Measurements from ENCODE around the gene CACNB2. TPM values are rescaled to one million over a fixed set of nuclear protein-coding genes. Genes with fewer than 3 reads are reported as not detected.
"Not testable (repeated sequence)": the region's sequence is repeated elsewhere in the genome, so short reads cannot be mapped to it uniquely, and the experiment has no call there.

The CACNB2 gene
- total and polyA plus RNA-seq, 9 donors: 1.1 to 2.0 (median 1.4) TPM

GRCh38 chr10:18144396-18144795 lies 4.2 kb downstream of the CACNB2 start:
- no peak overlapping the region for H3K4me3 ChIP-seq (ENCODE audit: low read length)
- peaks cover 12% of the 10 kb centered on the region for H3K4me1 ChIP-seq (ENCODE audit: control insufficient read depth, insufficient read depth, low read length)
- peaks cover 23% of the 10 kb centered on the region for H3K27me3 ChIP-seq (ENCODE audit: control insufficient read depth, insufficient read depth, low read length)
- H3K9me3 ChIP-seq (replicated peaks; ENCODE audit: control insufficient read depth, low read depth, low read length): no peaks in the 10 kb centered on the region
- H3K36me3 ChIP-seq (ENCODE audit: control insufficient read depth, insufficient read depth, low read length): no peaks in the 10 kb centered on the region
- H3K27ac ChIP-seq (ENCODE audit: low read length): no peak overlapping the region
- WGBS (ENCODE audit: insufficient coverage): 50% methylated on average over 1 of the region's 1 CpG
- DNase-seq: no peak

GRCh38 chr10:18144928-18145327 lies 4.7 kb downstream of the CACNB2 start:
- DNase-seq: peak; percentile 32
- no peak overlapping the region for H3K27ac ChIP-seq (ENCODE audit: low read length)
- WGBS (ENCODE audit: insufficient coverage): 34% methylated on average over 4 of the region's 6 CpGs

GRCh38 chr10:18145652-18146051 lies 5.4 kb downstream of the CACNB2 start:
- no peaks in the 10 kb centered on the region for H3K9me3 ChIP-seq (replicated peaks; ENCODE audit: control insufficient read depth, low read depth, low read length)
- H3K4me3 ChIP-seq (ENCODE audit: low read length): no peak overlapping the region
- H3K27ac ChIP-seq (ENCODE audit: low read length): no peak overlapping the region
- H3K4me1 ChIP-seq (ENCODE audit: control insufficient read depth, insufficient read depth, low read length): peaks cover 7% of the 10 kb centered on the region
- peaks cover 14% of the 10 kb centered on the region for H3K27me3 ChIP-seq (ENCODE audit: control insufficient read depth, insufficient read depth, low read length)
- DNase-seq: no peak
- whole genome bisulfite sequencing (ENCODE audit: insufficient coverage): no CpG with 5 or more reads among the region's 2 CpGs
- H3K36me3 ChIP-seq (ENCODE audit: control insufficient read depth, insufficient read depth, low read length): no peaks in the 10 kb centered on the region

More at GRCh38 chr10:18144928-18145327, 4.7 kb downstream of the CACNB2 start:
- no peaks in the 10 kb centered on the region for H3K36me3 ChIP-seq (ENCODE audit: control insufficient read depth, insufficient read depth, low read length)
- peaks cover 8% of the 10 kb centered on the region for H3K4me1 ChIP-seq (ENCODE audit: control insufficient read depth, insufficient read depth, low read length)
- H3K9me3 ChIP-seq (replicated peaks; ENCODE audit: control insufficient read depth, low read depth, low read length): no peaks in the 10 kb centered on the region
- peaks cover 18% of the 10 kb centered on the region for H3K27me3 ChIP-seq (ENCODE audit: control insufficient read depth, insufficient read depth, low read length)
- H3K4me3 ChIP-seq (ENCODE audit: low read length): no peak overlapping the region

GRCh38 chr10:18149196-18149800 lies 9.1 kb downstream of the CACNB2 start:
- WGBS (ENCODE audit: insufficient coverage): no CpG with 5 or more reads among the region's 6 CpGs
- no peaks in the 10 kb centered on the region for H3K9me3 ChIP-seq (replicated peaks; ENCODE audit: control insufficient read depth, low read depth, low read length)
- H3K4me3 ChIP-seq (ENCODE audit: low read length): no peak overlapping the region
- no peak overlapping the region for H3K27ac ChIP-seq (ENCODE audit: low read length)
- no peaks in the 10 kb centered on the region for H3K36me3 ChIP-seq (ENCODE audit: control insufficient read depth, insufficient read depth, low read length)
- H3K27me3 ChIP-seq (ENCODE audit: control insufficient read depth, insufficient read depth, low read length): no peaks in the 10 kb centered on the region
- no peak for DNase-seq
- no peaks in the 10 kb centered on the region for H3K4me1 ChIP-seq (ENCODE audit: control insufficient read depth, insufficient read depth, low read length)

GRCh38 chr10:18151356-18151890 lies 11.2 kb downstream of the CACNB2 start:
- no peak overlapping the region for H3K4me3 ChIP-seq (ENCODE audit: low read length)
- H3K4me1 ChIP-seq (ENCODE audit: control insufficient read depth, insufficient read depth, low read length): no peaks in the 10 kb centered on the region
- DNase-seq: no peak
- H3K9me3 ChIP-seq (replicated peaks; ENCODE audit: control insufficient read depth, low read depth, low read length): no peaks in the 10 kb centered on the region
- no peaks in the 10 kb centered on the region for H3K27me3 ChIP-seq (ENCODE audit: control insufficient read depth, insufficient read depth, low read length)
- no peak overlapping the region for H3K27ac ChIP-seq (ENCODE audit: low read length)
- WGBS (ENCODE audit: insufficient coverage): no CpG with 5 or more reads among the region's 5 CpGs
- H3K36me3 ChIP-seq (ENCODE audit: control insufficient read depth, insufficient read depth, low read length): no peaks in the 10 kb centered on the region

GRCh38 chr10:18153381-18153780 lies 13.2 kb downstream of the CACNB2 start:
- H3K27ac ChIP-seq (ENCODE audit: low read length); H3K27me3 ChIP-seq (ENCODE audit: control insufficient read depth, insufficient read depth, low read length); H3K4me1 ChIP-seq (ENCODE audit: control insufficient read depth, insufficient read depth, low read length); H3K4me3 ChIP-seq (ENCODE audit: low read length); DNase-seq; H3K9me3 ChIP-seq (replicated peaks; ENCODE audit: control insufficient read depth, low read depth, low read length); H3K36me3 ChIP-seq (ENCODE audit: control insufficient read depth, insufficient read depth, low read length): not testable (repeated sequence)
- 100% methylated on average over 3 of the region's 4 CpGs for WGBS (ENCODE audit: insufficient coverage)

GRCh38 chr10:18155321-18155720 lies 15.1 kb downstream of the CACNB2 start:
- Histone ChIP-seq H3K4me1 (ENCODE audit: control insufficient read depth, insufficient read depth, low read length) (no peaks in the 10 kb centered on the region), H3K4me3 (ENCODE audit: low read length) (no peak overlapping the region), H3K36me3 (ENCODE audit: control insufficient read depth, insufficient read depth, low read length) (no peaks in the 10 kb centered on the region), H3K9me3 (replicated peaks; ENCODE audit: control insufficient read depth, low read depth, low read length) (no peaks in the 10 kb centered on the region), H3K27ac (ENCODE audit: low read length) (no peak overlapping the region), H3K27me3 (ENCODE audit: control insufficient read depth, insufficient read depth, low read length) (no peaks in the 10 kb centered on the region)
- no peak for DNase-seq

GRCh38 chr10:18156797-18157196 lies 16.6 kb downstream of the CACNB2 start:
- not testable (repeated sequence) for H3K9me3 ChIP-seq (replicated peaks; ENCODE audit: control insufficient read depth, low read depth, low read length); H3K4me3 ChIP-seq (ENCODE audit: low read length); H3K4me1 ChIP-seq (ENCODE audit: control insufficient read depth, insufficient read depth, low read length); H3K36me3 ChIP-seq (ENCODE audit: control insufficient read depth, insufficient read depth, low read length); DNase-seq; H3K27me3 ChIP-seq (ENCODE audit: control insufficient read depth, insufficient read depth, low read length); H3K27ac ChIP-seq (ENCODE audit: low read length)
- WGBS (ENCODE audit: insufficient coverage): 80% methylated on average over 2 of the region's 8 CpGs

GRCh38 chr10:18157881-18158280 lies 17.7 kb downstream of the CACNB2 start:
- H3K9me3 ChIP-seq (replicated peaks; ENCODE audit: control insufficient read depth, low read depth, low read length): no peaks in the 10 kb centered on the region
- no peak for DNase-seq
- no peak overlapping the region for H3K4me3 ChIP-seq (ENCODE audit: low read length)
- 80% methylated on average over 1 of the region's 3 CpGs for WGBS (ENCODE audit: insufficient coverage)
- H3K27ac ChIP-seq (ENCODE audit: low read length): no peak overlapping the region
- no peaks in the 10 kb centered on the region for H3K27me3 ChIP-seq (ENCODE audit: control insufficient read depth, insufficient read depth, low read length)
- no peaks in the 10 kb centered on the region for H3K36me3 ChIP-seq (ENCODE audit: control insufficient read depth, insufficient read depth, low read length)
- H3K4me1 ChIP-seq (ENCODE audit: control insufficient read depth, insufficient read depth, low read length): no peaks in the 10 kb centered on the region

GRCh38 chr10:18158773-18159265 lies 18.6 kb downstream of the CACNB2 start:
- Histone ChIP-seq H3K27me3 (ENCODE audit: control insufficient read depth, insufficient read depth, low read length) (no peaks in the 10 kb centered on the region), H3K9me3 (replicated peaks; ENCODE audit: control insufficient read depth, low read depth, low read length) (no peaks in the 10 kb centered on the region), H3K27ac (ENCODE audit: low read length) (no peak overlapping the region), H3K4me3 (ENCODE audit: low read length) (no peak overlapping the region), H3K36me3 (ENCODE audit: control insufficient read depth, insufficient read depth, low read length) (no peaks in the 10 kb centered on the region), H3K4me1 (ENCODE audit: control insufficient read depth, insufficient read depth, low read length) (no peaks in the 10 kb centered on the region)
- WGBS (ENCODE audit: insufficient coverage): no CpG with 5 or more reads among the region's 2 CpGs
- peak; percentile 77 for DNase-seq

GRCh38 chr10:18159557-18159956 lies 19.3 kb downstream of the CACNB2 start:
- Histone ChIP-seq H3K27ac (ENCODE audit: low read length) (no peak overlapping the region), H3K4me3 (ENCODE audit: low read length) (no peak overlapping the region), H3K27me3 (ENCODE audit: control insufficient read depth, insufficient read depth, low read length) (no peaks in the 10 kb centered on the region), H3K9me3 (replicated peaks; ENCODE audit: control insufficient read depth, low read depth, low read length) (no peaks in the 10 kb centered on the region), H3K4me1 (ENCODE audit: control insufficient read depth, insufficient read depth, low read length) (peaks cover 3% of the 10 kb centered on the region), H3K36me3 (ENCODE audit: control insufficient read depth, insufficient read depth, low read length) (no peaks in the 10 kb centered on the region)
- DNase-seq: no peak
- WGBS (ENCODE audit: insufficient coverage): no CpG with 5 or more reads among the region's 5 CpGs
